Effector CD8-positive, alpha-beta T cell (primary cell): Measurements from ENCODE around the gene PHGDH.
"Not testable (repeated sequence)": the region's sequence is repeated elsewhere in the genome, so short reads cannot be mapped to it uniquely, and the experiment has no call there.

Source experiments
- DNase-seq: peaks from one replicate; lab custom pipeline; 2025; lab: John Stamatoyannopoulos, UW

The PHGDH gene

DNA sequence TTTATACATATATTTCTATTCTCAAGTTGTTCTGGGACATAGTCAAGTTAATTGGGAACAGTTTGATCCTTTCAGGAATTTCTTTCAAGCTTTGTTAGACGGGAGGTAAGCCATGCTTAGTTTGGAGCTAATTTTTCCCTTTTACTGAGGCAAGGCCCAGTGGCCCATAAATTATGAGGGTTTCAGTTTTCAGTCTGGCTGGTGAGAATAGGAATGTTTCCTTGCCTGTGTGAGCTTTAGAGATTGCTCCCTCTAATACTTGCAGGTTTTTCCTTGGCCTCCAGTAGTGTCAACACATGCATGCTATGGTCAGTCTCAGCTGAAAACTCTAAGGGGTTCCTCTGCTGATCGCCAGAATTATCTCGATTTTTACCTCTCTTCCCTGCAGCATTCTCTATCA is 14.1 kb upstream of the PHGDH start:
- no peak for DNase-seq

GRCh38 chr1:119700326-119700725 is 11.4 kb upstream of the PHGDH start:
- DNase-seq, result no peak

DNA sequence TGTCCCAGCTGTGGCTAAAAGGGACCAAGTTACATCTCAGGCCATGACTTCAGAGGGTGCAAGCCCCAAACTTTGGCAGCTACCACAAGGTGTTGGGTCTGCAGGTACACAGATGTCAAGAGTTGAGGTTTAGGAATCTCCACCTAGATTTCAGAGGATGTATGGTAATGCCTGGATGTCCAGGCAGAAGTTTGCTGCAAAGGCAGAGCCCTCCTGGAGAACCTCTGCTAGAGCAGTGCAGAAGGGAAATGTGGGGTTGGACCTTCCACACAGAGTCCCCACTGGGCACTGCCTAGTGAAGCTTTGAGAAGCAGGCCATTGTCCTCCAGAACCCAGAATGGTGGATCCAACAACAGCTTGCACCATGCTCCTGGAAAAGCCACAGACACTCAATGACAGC is 10.1 kb upstream of the PHGDH start:
- DNase-seq, result no peak

GRCh38 chr1:119702384-119702783 is 9.3 kb upstream of the PHGDH start:
- no peak for DNase-seq

DNA sequence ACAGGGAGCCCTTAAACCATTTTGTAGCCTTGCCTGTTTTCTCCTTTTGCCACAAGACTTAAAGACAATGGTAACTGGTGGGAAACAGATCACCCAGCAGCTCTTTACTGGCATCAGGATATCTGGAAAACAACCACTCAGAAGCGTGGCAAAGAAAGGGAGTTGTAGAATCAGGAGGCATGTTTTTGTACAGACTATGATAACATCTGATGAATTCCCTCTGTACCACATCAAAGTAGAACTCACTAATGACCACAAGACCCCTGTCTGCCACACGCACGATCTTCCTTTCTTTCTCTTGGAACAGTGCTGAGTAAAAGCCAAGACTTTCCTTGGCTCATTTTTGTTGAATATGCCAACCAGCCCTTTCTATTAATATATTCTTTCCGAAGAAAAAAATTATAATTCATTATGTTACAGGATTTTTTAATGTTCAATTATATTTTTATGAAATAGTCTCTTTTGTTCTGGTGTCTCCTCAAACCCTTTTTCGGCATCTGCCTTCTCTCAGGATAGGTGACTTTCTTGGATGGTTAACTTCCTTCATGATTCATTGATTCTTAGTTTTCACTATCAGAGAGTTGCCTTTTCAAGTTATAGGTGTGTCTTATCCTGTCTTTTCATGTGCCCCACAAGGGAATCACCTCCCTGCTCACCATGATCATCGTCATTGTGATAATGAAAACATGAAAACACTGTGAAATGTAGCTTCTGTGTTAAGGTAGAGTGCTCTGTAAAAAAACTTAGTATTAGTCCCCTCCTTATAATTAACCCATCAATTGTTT is 7.9 kb upstream of the PHGDH start:
- no peak for DNase-seq

- DNase-seq, result not testable (repeated sequence)
These were observed 5.1 kb upstream of the PHGDH start for GRCh38 chr1:119706599-119706998.

DNA sequence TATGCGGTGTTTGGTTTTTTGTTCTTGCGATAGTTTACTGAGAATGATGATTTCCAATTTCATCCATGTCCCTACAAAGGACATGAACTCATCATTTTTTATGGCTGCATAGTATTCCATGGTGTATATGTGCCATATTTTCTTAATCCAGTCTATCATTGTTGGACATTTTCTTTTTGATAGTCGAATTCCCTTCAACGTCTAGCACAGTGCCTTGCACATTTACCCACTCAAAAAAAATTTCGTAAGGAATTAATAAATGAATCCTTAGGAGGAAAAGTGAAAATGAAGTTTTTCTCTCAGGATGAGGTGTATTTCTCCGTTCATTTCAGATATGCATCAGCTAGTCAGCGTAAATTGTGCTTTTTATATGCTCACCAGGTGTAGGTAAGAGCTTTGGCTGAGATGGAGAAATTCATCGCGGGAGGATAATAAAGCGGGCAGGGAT is 354 bp upstream of the PHGDH start:
- not testable (repeated sequence) for DNase-seq

DNA sequence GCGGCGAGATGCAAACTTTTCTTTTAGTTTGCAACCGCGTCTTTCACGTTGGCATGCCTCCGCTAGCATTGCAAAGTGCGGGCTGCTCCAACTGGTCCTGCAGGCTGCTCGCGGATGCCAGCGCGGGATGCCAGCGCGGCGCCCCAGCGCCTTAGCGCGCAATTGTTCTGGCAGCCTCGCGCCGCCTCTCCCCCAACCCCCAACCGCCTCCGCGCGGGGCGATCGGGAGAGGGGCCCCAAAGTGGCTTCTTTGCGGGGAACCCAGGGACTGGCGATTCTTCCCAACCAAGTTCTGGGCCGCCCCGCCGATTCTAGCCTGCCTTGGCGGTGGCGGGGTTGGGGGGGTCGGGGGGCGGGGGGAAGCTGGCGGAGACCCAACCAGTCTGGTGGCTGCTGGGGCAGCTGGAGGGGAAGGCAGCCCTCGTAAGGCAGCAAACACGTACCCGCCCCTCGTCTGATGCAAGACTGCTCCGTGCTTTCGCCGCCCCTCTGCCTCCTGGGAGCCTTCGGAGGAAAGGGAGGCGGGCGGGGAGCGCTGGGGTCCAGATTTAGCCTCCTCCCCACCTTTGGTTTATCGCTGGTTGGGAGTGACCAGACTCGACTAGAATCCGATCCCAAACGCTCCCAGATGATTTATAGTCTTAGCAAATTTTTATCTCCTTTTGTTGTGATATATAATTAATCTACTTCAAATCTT is 756 bp downstream of the PHGDH start:
- peak; percentile 6 for DNase-seq

GRCh38 chr1:119713039-119713748 is 1.5 kb downstream of the PHGDH start:
- DNase-seq, result no peak

- DNase-seq, result no peak
These were observed 2.2 kb downstream of the PHGDH start for GRCh38 chr1:119713749-119714456.

DNA sequence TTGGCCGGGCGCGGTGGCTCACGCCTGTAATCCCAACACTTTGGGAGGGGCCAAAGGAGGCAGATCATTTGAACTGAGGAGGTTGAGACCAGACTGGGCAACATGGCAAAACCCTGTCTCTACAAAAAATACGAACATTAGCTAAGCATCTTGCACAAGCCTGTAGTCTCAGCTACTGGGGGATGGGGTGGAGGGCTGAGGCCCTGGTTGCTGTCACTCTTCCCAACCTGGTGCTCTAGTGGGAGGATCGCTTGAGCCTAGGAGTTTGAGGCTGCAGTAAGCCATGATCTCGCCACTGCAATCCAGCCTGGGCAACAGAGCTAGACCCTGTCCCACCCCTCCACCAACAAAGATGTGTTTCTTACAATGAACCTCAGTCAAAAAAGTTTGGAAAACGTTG is 2.8 kb downstream of the PHGDH start:
- DNase-seq, result no peak

GRCh38 chr1:119715542-119715941 is 3.8 kb downstream of the PHGDH start:
- DNase-seq, result no peak

DNA sequence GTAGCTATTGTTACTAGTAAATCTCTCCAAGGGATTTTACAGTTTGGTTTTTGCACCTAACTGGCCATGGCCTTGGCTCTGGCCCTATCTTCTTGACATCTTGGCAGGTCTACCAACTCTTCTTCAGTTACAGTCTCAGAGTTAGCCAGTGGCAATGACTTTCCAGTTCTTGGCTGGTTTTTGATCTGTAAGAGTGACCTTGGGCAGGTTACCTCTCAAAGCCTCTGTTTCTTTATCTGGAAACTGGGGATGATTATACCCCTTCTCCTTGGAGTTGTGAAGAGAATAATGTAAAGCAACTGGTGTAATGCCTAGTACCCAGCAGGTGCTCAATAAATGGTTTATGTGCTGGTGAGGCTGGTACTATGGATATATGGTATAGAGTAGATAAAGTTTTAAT is 6.7 kb downstream of the PHGDH start:
- DNase-seq, result no peak

DNA sequence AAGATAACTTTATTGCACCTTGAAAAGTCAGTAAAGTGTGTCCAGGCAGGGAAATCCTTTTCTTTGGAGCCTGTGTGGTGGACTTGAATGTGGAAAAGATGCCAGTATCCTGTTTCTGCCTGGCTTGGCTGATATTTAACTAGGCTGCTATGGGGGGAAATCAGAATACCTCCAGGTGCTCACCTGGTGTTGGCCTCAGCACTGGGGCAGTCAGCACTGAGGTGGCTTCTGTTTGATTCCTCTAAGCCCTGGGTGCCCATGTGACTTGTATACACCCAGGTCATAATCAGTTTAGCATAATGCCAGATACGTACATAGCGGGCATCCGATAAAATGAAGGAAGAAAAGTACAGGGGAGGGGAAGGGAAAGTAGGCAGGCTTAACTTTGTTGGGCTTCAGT is 7.2 kb downstream of the PHGDH start:
- no peak for DNase-seq

DNA sequence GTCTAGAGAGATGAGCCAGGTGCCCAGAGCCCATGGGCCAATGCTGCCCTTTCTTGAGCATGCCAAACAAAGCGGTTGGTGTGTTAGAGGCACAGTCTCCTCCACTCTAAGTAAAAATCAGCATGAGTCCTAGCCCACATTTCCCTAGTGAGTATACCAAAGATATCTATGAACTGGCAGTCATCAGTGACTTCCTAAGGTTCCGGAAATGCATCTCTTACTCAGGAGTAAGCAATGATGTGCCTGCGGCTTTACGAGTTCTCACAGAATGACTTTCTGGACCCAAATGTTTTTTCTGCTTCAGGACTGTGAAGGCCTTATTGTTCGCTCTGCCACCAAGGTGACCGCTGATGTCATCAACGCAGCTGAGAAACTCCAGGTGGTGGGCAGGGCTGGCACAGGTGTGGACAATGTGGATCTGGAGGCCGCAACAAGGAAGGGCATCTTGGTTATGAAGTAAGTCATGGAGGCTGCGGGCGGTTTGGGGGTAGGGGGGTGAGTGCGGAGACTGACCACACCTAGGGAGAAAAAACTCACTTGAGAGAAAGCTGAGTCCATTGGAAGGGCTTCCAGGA is 9.2 kb downstream of the PHGDH start:
- no peak for DNase-seq

DNA sequence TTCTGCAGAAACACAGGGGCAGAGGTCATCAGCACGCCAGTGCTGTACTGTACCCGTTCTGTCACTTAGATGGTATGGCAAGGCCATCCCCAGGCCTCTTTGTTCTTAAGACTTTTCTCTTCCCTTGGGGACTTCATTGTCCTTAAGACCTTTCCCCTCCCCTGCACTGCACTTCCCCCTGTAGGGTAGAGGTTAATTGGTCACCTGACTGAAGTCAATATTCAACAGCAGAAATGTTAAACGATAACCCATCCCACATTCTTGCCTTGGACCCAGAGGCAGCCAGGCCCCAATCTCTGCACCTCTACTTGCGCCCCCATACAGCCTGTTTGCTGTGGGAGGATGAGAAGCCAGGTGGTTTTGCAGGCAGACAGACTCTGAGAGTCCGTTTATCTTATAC is 10.2 kb downstream of the PHGDH start:
- no peak for DNase-seq

DNA sequence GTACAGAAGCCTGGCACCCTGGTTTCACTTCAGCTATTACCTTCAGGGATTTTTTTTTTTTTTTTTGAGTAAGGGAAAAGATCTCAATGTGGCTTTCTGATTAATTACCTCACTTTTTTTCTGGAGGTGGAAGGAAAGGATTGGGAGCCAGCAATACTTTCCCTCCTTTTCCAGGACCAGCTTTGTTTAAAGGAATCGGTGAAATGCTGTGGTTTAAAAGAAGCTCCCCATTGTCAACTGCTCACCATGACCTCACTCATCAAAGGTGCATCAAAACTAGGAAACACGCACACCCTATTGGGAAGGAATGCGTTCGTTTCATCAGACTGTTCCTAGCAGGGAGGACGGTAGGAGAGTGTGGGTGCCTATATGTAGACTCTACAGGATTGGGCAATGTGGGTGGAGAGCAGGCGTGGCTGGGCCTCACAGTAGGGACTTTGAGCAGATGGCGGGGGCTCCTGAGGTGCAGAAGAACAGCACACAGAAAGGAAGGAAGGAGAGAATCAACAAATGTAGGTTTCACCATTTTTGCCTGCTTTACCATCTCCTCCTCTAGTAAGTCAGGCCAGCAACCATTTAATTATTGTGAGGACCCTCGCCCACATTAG is 13.0 kb downstream of the PHGDH start:
- no peak for DNase-seq

DNA sequence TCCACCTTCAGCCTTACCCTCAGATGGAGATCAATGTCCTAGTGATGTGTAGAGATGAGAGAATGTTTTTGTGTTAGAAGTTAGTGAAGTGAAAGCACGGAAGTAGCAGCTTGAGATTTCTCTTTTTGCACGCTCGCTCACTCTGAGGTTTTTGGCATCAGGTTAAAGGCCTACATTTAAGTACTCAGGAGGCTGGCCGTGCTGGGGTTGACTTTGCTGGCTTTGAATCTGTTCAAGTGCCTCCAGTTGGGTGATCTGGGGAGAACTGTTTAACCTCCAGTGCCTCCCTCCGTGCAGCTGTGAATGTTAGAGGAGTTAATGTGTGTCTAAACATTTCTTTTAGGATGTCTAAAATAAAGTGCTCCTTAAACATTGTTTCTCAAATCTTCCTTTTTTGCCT is 13.9 kb downstream of the PHGDH start:
- no peak for DNase-seq

DNA sequence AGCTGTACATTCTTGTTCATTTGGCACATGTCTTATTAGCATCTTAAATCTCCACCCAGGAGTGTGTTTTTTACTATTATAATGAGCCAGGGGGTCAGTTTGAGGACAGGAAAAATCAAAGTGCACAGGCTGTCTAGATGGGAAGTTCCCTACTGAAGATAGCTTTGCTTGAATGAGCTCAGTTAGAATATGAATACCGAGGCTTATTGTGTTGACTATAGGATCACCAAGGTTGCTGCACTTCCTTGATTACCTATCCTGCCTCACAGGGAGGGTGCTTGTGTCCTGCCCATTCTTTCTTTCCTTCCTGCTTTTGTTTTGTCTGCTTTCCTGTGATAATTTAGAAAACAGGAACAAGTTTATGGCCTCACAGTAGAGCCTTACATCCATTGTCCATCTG is 16.3 kb downstream of the PHGDH start:
- no peak for DNase-seq

DNA sequence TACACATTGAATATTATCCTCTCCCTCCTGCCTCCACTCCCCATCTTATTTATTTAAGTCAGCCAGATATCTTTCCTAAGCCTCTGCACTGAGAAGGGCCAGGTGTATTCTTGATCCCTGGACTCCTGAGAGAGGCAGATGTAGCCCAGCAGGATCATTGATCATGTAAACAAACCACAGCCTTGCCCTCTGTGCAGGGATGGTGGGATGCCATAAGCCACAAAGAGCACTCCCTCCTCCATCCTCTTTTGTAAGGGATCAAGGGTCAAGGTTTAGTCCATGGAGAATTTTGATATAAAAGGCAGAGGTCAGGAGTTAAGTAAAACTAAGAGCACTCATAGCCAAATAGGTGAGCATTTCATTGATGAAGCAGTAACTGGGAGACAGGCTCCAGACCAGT is 17.3 kb downstream of the PHGDH start:
- DNase-seq, result no peak

- no peak for DNase-seq
These were observed 19.3 kb downstream of the PHGDH start for GRCh38 chr1:119731060-119731459.
